NCI-H2107 treated with DMSO at 0.1 percent for 48 hours (cell line): Measurements from ENCODE around the gene IQSEC1.

Experiments
- DNase-seq: peaks from one replicate; lab custom pipeline; 2025; ENCODE audit not compliant: unreplicated experiment; lab: John Stamatoyannopoulos, UW

Gene IQSEC1

GRCh38 chr3:12941495-12942023, 131.7 kb downstream of the IQSEC1 start:
- DNase-seq = no peak

GRCh38 chr3:12940854-12941253, 132.4 kb downstream of the IQSEC1 start:
- DNase-seq = no peak

- no peak for DNase-seq
These were observed 134.1 kb downstream of the IQSEC1 start for GRCh38 chr3:12939137-12939536.

- DNase-seq = no peak
These were observed 134.9 kb downstream of the IQSEC1 start for GRCh38 chr3:12938258-12938711.

GRCh38 chr3:12935861-12936830, 137.1 kb downstream of the IQSEC1 start:
- DNase-seq = no peak

GRCh38 chr3:12935023-12935860, 138.0 kb downstream of the IQSEC1 start:
- DNase-seq = no peak

GRCh38 chr3:12934431-12934830, 138.8 kb downstream of the IQSEC1 start:
- no peak for DNase-seq

GRCh38 chr3:12933901-12934300, 139.3 kb downstream of the IQSEC1 start:
- DNase-seq = no peak

- DNase-seq = no peak
These were observed 140.5 kb downstream of the IQSEC1 start for GRCh38 chr3:12932754-12933153.

- DNase-seq = no peak
These were observed 140.9 kb downstream of the IQSEC1 start for GRCh38 chr3:12932347-12932746.

GRCh38 chr3:12931273-12931905, 141.8 kb downstream of the IQSEC1 start:
- DNase-seq = no peak

- no peak for DNase-seq
These were observed 143.4 kb downstream of the IQSEC1 start for GRCh38 chr3:12929801-12930200.

GRCh38 chr3:12926660-12927059, 146.6 kb downstream of the IQSEC1 start:
- no peak for DNase-seq

GRCh38 chr3:12925648-12926047, 147.6 kb downstream of the IQSEC1 start:
- no peak for DNase-seq

GRCh38 chr3:12924437-12924836, 148.8 kb downstream of the IQSEC1 start:
- no peak for DNase-seq

- no peak for DNase-seq
These were observed 150.3 kb downstream of the IQSEC1 start for GRCh38 chr3:12922881-12923431.

- no peak for DNase-seq
These were observed 150.9 kb downstream of the IQSEC1 start for GRCh38 chr3:12922306-12922705.

GRCh38 chr3:12921736-12922135, 151.5 kb downstream of the IQSEC1 start:
- DNase-seq = no peak

- DNase-seq = no peak
These were observed 152.3 kb downstream of the IQSEC1 start for GRCh38 chr3:12920967-12921366.

- DNase-seq = no peak
These were observed 154.0 kb downstream of the IQSEC1 start for GRCh38 chr3:12919205-12919604.

GRCh38 chr3:12918231-12918630, 155.0 kb downstream of the IQSEC1 start:
- no peak for DNase-seq
